ENCODE data around the gene ZNF283.
"Not testable (repeated sequence)": the region's sequence is repeated elsewhere in the genome, so short reads cannot be mapped to it uniquely, and the experiment has no call there.

Gene ZNF283

GRCh38 chr19:43799502-43800142 is 27.5 kb upstream of the ZNF283 start:
- no peak for DNase-seq (ENCODE audit: low read depth, low spot score)

GRCh38 chr19:43802216-43802951 is 24.7 kb upstream of the ZNF283 start, which contains the start of gene LYPD5:
LYPD5 (minus strand) TSS chr19:43802447; CDS start chr19:43802380, 67 bp downstream.
- DNase-seq (ENCODE audit: low read depth, low spot score): no peak

- no peak for DNase-seq (ENCODE audit: low read depth, low spot score)
These were observed 22.7 kb upstream of the ZNF283 start for GRCh38 chr19:43804432-43804831.

- DNase-seq (ENCODE audit: low read depth, low spot score): not testable (repeated sequence)
These were observed 20.7 kb upstream of the ZNF283 start for GRCh38 chr19:43806401-43806800.

- DNase-seq (ENCODE audit: low read depth, low spot score): no peak
These were observed 20.3 kb upstream of the ZNF283 start for GRCh38 chr19:43806848-43807247.

- DNase-seq (ENCODE audit: low read depth, low spot score): no peak
These were observed 19.5 kb upstream of the ZNF283 start for GRCh38 chr19:43807651-43808050.

DNA sequence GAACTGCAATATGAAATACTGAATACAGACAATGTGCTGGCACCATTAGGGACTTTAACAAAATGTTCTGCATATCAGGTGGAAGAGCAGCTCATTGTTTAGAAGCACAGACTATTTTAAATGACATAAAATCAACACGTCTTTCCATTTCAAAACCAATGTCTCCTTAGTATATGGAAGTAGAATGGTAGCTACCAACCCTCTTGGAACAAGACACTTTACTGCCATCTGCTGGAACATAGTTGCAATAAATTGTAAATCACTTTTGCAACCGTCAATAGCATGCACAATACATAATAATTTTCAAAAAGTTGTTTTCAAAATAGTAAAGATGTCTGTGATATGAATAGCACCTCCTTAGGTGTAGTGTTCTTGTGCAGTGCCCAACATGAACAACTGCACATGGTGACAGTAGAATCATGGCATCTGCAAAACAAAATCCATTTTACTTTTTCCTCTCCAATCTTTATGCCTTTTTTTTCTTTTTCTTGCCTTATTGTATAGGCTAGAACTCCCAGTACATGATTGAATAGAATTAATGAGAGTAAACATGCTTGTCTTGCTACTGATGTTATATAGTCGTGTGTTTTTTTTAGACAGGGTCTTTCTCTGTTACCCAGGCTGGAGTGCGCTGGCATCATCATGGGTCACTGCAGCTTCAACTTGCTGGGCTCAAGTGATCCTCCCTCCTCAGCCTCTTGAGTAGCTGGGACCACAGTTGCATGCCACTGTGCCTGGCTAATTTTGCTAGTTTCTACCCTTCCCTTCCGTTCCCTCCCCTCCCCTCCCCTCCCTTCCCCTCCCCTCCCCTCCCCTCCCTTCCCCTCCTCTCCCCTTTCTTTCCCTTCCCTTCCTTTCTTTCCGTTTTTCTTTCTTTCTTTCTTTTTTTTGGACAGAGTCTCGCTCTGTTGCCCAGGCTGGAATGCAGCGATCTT is 17.1 kb upstream of the ZNF283 start:
- peak; percentile 15 for DNase-seq (ENCODE audit: low read depth, low spot score)

DNA sequence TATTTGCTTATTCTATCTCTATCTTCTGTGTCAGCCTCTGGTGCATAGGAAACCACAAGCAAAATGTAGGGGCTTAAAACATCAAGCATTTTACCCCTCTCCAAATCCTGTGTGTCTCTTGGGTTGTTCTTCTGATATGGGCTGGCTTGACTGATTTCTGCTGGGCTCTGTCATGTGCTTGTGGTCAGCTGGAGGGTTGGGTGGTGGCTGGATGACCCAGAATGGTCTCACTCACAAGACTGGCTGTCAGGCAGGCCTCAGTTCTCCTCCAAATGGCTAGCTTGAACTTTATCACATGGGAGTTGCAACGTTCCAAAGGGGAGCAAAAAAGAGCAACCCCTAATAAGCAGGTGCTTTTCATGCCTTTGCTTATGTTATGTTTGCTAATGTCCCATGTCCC is 15.3 kb upstream of the ZNF283 start:
- DNase-seq (ENCODE audit: low read depth, low spot score): no peak

DNA sequence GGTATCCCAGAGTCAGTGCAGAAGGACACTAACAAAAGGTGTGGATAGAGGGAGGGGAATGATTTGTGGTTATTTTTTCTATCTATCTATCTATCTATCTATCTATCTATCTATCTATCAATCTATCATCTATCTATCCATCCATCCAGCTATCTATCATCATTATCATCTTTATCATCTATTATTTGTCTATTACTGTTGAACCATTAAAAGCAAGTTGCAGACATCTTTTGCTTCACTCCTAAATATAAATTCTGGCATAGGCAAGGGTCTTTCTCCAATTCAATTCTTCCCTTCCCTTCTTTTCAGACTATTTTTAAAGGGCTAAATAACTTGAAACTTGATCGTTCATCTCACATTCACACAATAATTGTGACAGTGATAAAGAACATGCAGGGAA is 14.9 kb upstream of the ZNF283 start:
- DNase-seq (ENCODE audit: low read depth, low spot score): no peak

DNA sequence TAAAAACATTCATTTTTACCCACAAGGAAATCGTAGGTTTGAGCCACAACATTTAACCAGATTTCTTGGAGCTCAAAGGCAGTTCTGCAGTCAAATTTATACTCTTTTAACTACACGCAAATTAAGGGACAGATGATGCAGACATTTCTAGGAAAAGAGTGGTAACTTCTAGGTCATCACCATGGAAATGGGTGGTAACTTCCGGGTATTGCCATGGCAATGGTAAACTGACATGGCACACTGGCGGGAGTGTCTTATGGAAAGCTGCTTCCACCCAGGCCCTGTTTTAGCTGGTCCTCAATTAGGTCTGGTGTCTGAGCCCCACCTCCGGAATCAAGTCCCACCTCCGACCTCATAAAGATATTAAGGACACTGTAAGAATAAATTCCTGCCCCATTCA is 14.4 kb upstream of the ZNF283 start:
- DNase-seq (ENCODE audit: low read depth, low spot score): no peak

GRCh38 chr19:43814663-43815352 is 12.3 kb upstream of the ZNF283 start:
- DNase-seq (ENCODE audit: low read depth, low spot score): no peak

- DNase-seq (ENCODE audit: low read depth, low spot score): not testable (repeated sequence)
These were observed 9.7 kb upstream of the ZNF283 start for GRCh38 chr19:43817454-43817853.

- no peak for DNase-seq (ENCODE audit: low read depth, low spot score)
These were observed 8.6 kb upstream of the ZNF283 start for GRCh38 chr19:43818500-43818899.

GRCh38 chr19:43820098-43820883 is 6.8 kb upstream of the ZNF283 start:
- DNase-seq (ENCODE audit: low read depth, low spot score): no peak

- DNase-seq (ENCODE audit: low read depth, low spot score): no peak
These were observed 6.3 kb upstream of the ZNF283 start for GRCh38 chr19:43820884-43821215.

DNA sequence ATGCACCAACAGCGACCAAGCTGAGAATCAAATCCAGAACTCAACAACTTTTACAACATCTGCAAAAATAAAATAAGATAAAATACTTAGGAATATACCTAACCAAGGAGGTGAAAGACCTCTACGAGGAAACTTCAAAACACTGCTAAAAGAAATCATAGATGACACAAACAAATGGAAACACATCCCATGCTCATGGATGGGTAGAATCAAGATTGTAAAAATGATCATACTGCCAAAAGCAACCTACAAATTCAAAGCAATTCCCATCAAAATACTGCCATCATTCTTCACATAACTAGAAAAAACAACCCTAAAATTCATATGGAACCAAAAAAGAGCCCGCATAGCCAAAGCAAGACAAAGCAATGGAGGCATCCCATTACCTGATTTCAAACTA is 3.3 kb upstream of the ZNF283 start:
- not testable (repeated sequence) for DNase-seq (ENCODE audit: low read depth, low spot score)

- DNase-seq (ENCODE audit: low read depth, low spot score): not testable (repeated sequence)
These were observed 2.5 kb upstream of the ZNF283 start for GRCh38 chr19:43824572-43824971.

DNA sequence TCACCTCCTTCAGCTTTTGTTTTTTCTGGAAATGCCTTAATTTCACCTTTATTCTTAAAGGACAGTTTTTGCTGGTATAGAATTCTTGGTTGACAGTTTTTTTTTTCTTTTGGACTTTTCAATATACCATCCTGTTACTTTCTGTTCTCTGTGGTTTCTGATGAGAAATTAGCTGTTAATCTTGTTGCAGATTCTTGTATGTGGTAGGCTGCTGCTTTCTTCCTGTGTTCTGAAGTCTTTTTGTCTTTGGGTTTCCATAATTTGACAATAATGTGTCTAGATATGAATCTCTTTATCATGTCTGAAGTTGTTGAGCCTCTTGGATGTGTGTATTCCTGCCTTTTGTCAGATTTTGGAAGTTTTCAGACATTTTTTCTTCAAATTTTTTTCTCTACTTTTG is 12.0 kb downstream of the ZNF283 start:
- no peak for DNase-seq (ENCODE audit: low read depth, low spot score)

DNA sequence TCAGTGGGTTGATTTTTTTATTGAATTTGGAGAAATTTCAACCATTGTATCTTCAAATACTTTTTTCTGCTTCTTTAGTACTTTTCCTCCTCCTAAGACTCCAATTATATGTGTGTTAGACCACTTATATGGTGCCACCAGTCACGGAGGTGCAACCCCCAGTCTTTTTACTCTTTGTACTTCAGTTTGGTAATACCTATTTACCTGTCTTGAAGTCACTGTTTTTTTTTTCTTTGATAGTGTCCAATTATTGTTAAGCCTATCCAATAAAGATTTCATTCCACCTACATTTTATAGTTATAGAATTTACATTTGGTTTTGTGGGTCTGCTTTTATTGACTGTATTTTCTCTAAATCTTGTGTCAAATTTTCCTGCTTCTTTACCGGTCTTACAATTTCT is 14.9 kb downstream of the ZNF283 start:
- DNase-seq (ENCODE audit: low read depth, low spot score): no peak

DNA sequence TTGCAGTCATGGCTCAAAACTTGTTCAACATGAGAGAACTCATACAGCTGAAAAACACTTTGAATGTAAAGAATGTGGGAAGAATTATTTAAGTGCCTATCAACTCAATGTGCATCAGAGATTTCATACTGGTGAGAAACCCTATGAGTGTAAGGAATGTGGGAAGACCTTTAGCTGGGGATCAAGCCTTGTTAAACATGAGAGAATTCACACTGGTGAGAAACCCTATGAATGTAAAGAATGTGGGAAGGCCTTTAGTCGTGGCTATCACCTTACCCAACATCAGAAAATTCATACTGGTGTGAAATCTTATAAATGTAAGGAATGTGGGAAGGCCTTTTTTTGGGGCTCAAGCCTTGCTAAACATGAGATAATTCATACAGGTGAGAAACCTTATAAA is 20.1 kb downstream of the ZNF283 start:
- no peak for DNase-seq (ENCODE audit: low read depth, low spot score)

- DNase-seq (ENCODE audit: low read depth, low spot score): no peak
These were observed 20.8 kb downstream of the ZNF283 start for GRCh38 chr19:43847884-43848283.

All from smooth muscle cell of the brain vasculature (primary cell).